GM19468 (cell line): ENCODE data around the gene MLPH.
A peak's percentile ranks its signal among the peaks of the same experiment; 100 is the strongest.

Experiments
- ATAC-seq: cut with Tn5 transposase; IDR thresholded peaks from one replicate; pipeline ENCODE4 v1.9.1; 2021; ENCODE audit warnings: mild to moderate bottlenecking, moderate library complexity, moderate number of reproducible peaks; ENCODE audit not compliant: unreplicated experiment; ENCODE audit errors: extremely low read depth

Gene MLPH

GRCh38 chr2:237538901-237539300 is 51.9 kb downstream of the MLPH start:
- ATAC-seq, result no peak

- no peak for ATAC-seq
Measured at GRCh38 chr2:237539681-237540080, 52.6 kb downstream of the MLPH start.

DNA sequence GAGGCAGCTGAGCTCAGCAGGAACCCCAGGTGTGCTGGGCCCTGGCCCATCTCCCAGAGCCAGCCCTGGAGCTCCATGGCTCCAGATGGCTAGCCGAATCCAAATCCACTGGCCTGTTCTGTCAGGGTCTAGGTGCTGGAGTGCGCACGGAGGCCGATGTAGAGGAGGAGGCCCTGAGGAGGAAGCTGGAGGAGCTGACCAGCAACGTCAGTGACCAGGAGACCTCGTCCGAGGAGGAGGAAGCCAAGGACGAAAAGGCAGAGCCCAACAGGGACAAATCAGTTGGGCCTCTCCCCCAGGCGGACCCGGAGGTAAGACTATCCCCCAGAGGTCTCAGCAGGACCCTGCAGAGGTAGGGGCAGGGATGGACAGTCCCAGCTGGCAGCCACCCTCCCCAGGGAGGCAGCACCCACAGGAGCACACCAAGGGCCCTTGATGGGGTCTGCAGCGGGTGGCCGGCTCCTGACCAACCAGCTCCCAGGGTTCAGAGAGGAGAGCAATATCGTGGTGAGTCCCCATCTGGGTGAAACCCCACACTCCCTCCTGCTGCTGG is 53.2 kb downstream of the MLPH start:
- ATAC-seq, result no peak

- ATAC-seq, result no peak
Measured at GRCh38 chr2:237540823-237541222, 53.8 kb downstream of the MLPH start.

GRCh38 chr2:237541243-237541642 is 54.2 kb downstream of the MLPH start:
- ATAC-seq, result no peak

DNA sequence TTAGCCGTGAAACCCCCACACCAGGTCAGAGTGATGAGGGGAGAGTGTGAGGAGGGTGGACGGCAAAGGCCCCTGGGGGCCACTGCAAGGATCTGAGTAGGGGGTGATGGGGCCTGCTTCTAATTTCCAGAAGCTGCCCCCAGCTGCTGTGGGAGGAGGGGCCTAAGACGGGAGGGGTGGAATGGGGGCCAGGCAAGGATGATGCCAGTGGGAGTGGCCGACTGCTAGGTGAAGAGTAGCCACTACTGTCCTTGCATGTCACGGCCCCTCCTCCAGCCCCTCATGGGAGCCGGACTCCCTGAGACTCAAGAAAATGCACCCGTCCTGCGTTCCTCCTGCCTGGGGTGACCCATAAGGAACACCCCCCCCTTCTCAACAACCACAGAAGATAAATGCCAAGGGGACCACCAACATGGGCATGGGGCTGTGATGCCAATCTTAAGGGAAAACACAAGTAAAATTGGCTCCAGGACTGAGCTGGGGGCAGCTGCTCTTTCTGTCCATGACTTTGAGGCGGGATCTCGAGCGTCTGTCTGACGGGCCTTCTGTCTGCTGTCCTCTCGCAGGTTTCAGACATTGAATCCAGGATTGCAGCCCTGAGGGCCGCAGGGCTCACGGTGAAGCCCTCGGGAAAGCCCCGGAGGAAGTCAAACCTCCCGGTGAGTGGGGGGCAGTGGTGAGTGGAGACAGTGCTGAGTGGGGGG is 55.1 kb downstream of the MLPH start:
- no peak for ATAC-seq

GRCh38 chr2:237546040-237546875 is 59.2 kb downstream of the MLPH start:
- no peak for ATAC-seq

DNA sequence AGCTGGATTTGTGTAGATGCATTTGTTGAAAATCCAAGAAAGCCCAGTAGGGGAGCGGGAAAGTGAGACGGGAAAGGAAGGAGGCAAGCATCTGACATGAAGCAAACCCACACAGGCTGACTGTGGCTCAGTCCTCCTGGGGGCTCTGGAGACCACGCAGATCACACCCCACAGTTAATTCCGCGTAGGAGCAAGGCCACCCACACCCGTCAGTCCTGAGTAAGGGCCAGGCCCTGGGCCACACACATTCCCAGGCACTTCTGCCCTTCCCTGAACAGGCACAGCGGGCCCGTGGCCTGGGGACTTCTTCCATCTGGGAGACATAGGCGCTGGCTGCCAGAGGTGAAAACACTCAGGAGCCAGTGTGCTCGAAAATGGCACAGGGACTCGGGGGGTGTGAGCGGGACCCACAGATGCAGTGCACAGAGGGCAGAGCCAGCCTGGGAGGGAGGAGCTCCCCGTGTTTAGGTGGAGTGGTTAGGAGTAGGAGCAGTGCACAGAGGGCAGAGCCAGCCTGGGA is 59.9 kb downstream of the MLPH start:
- ATAC-seq, result no peak

- no peak for ATAC-seq
Measured at GRCh38 chr2:237547841-237548416, 60.9 kb downstream of the MLPH start.

GRCh38 chr2:237549216-237549615 is 62.2 kb downstream of the MLPH start:
- no peak for ATAC-seq

- ATAC-seq, result no peak
Measured at GRCh38 chr2:237549643-237550415, 62.8 kb downstream of the MLPH start.

- ATAC-seq, result no peak
Measured at GRCh38 chr2:237551071-237551574, 64.1 kb downstream of the MLPH start.

DNA sequence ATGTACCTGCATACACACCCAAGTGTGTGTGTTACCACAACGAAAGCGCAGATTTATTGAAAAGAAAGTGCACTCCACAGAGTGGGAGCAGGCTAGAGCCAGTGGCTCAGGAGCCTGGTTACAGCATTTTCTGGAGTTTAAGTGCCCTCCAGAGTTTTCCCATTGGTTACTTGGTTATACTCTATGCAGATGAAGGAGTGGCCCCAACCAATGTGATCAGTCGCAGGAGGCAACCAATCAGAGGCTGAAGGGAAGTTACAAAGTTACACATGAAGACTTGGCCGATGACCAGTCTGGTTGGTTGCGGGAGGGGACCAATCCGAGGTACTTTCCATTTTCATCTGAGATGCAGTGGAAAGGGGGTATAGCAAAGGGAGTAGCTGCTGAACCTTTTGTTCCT is 65.9 kb downstream of the MLPH start:
- ATAC-seq, result no peak

GRCh38 chr2:237553948-237554347 is 66.9 kb downstream of the MLPH start:
- ATAC-seq, result no peak

GRCh38 chr2:237555560-237555959 is 68.5 kb downstream of the MLPH start:
- ATAC-seq, result no peak

- peak; percentile 90 for ATAC-seq
Measured at GRCh38 chr2:237556773-237557632, 70.0 kb downstream of the MLPH start.

DNA sequence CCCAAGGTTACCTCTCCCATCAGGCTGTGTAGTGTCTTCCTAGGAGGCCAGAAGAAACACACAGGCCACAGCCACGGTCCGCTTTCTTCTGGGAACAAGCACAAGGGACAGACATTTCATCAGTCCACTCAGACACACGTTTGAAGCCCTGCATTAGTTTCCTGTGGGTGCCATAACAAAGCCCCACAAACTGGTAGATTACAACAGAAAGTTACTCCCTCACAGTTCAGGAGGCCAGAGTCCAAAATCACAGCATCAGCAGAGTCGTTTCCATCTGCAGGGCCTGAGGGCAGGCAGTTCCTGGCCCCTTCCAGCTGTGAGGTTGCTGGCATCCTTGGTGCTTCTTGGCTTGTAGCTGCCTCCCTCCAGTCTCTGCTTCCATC is 70.6 kb downstream of the MLPH start:
- peak; percentile 15 for ATAC-seq

- no peak for ATAC-seq
Measured at GRCh38 chr2:237558961-237559641, 72.0 kb downstream of the MLPH start.
